ENCODE results near the gene AMPH. TPM values are rescaled to one million over a fixed set of nuclear protein-coding genes. Genes with fewer than 3 reads are reported as not detected.

Gene AMPH
- total RNA-seq, 6 experiments from 2014 or later, result 4.5 to 6.2 (median 5.8) TPM

DNA sequence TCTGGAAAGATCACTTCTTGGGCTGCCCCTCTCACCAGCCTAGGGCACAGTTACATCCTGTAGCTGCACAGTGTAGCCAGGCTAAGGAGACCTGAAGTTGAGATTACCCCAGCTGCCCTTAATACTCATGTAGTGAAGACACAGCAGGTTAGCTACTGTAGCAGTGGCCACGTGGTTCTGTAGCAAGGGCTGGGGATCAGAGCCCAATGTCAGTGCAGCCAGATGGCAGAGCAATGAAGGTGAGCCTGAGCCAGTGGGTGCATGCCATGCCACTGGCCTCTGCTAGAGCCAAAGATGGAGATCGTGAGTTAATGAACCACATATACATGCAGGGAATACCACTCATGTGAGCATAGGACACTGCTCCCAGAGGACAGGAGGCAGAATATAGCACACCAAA, 15.5 kb downstream of the AMPH start:
- no peaks in the 10 kb centered on the region; the same call in none of the 2 replicates for H3K27me3 Mint-ChIP-seq (ENCODE audit: insufficient read depth)
- no peak overlapping the region for H3K4me3 Mint-ChIP-seq
- DNase-seq, result no peak
- H3K4me1 Mint-ChIP-seq (ENCODE audit: low read depth), result no peaks in the 10 kb centered on the region
- H3K9me3 Mint-ChIP-seq, result no peaks in the 10 kb centered on the region
- no peaks in the 10 kb centered on the region for H3K36me3 Mint-ChIP-seq (ENCODE audit: low read depth)
- TF ChIP-seq, protein P1, sequence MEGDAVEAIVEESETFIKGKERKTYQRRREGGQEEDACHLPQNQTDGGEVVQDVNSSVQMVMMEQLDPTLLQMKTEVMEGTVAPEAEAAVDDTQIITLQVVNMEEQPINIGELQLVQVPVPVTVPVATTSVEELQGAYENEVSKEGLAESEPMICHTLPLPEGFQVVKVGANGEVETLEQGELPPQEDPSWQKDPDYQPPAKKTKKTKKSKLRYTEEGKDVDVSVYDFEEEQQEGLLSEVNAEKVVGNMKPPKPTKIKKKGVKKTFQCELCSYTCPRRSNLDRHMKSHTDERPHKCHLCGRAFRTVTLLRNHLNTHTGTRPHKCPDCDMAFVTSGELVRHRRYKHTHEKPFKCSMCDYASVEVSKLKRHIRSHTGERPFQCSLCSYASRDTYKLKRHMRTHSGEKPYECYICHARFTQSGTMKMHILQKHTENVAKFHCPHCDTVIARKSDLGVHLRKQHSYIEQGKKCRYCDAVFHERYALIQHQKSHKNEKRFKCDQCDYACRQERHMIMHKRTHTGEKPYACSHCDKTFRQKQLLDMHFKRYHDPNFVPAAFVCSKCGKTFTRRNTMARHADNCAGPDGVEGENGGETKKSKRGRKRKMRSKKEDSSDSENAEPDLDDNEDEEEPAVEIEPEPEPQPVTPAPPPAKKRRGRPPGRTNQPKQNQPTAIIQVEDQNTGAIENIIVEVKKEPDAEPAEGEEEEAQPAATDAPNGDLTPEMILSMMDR (IDR thresholded peaks at IDR 0.05), result no peak
- no peak overlapping the region for H3K27ac Mint-ChIP-seq

- no peaks in the 10 kb centered on the region; the same call in 1 of the 2 replicates for H3K27me3 Mint-ChIP-seq (ENCODE audit: insufficient read depth)
- TF ChIP-seq, protein P1 (IDR thresholded peaks at IDR 0.05), result no peak
- no peak overlapping the region for H3K27ac Mint-ChIP-seq
- no peaks in the 10 kb centered on the region for H3K36me3 Mint-ChIP-seq (ENCODE audit: low read depth)
- no peak for DNase-seq
- H3K4me3 Mint-ChIP-seq, result no peak overlapping the region
- H3K4me1 Mint-ChIP-seq (ENCODE audit: low read depth), result no peaks in the 10 kb centered on the region
- no peaks in the 10 kb centered on the region for H3K9me3 Mint-ChIP-seq
These were observed 23.7 kb downstream of the AMPH start for GRCh38 chr7:38607466-38607865.

GRCh38 chr7:38600741-38601140, 30.4 kb downstream of the AMPH start:
- no peak overlapping the region for H3K27ac Mint-ChIP-seq
- TF ChIP-seq, protein P1 (IDR thresholded peaks at IDR 0.05), result no peak
- no peaks in the 10 kb centered on the region for H3K27me3 Mint-ChIP-seq (ENCODE audit: insufficient read depth)
- H3K9me3 Mint-ChIP-seq, result no peaks in the 10 kb centered on the region
- H3K4me1 Mint-ChIP-seq (ENCODE audit: low read depth), result no peaks in the 10 kb centered on the region
- H3K4me3 Mint-ChIP-seq, result no peak overlapping the region
- no peaks in the 10 kb centered on the region for H3K36me3 Mint-ChIP-seq (ENCODE audit: low read depth)
- no peak for DNase-seq

DNA sequence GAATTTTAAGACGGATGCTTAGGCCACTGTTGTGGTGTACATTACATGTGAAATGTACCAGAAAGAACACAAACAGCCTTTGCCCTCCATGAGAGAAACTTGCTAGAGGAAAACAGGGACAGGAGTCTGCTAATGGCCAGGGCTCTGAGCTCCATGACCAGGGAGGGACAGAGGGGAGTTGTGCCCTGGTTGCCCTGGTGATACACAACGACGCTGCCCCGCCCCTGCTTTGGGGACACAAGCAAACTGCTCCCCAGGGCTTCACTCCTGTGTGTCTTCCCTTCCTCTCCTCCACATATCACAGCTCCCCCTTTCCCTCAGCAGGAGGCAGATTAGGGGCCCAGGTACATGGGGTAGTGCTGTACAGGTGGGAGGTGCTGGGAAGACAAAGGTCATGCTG, 36.2 kb downstream of the AMPH start:
- no peaks in the 10 kb centered on the region for H3K27me3 Mint-ChIP-seq (ENCODE audit: insufficient read depth)
- DNase-seq, result no peak
- H3K36me3 Mint-ChIP-seq (ENCODE audit: low read depth), result no peaks in the 10 kb centered on the region
- peaks cover 5% of the 10 kb centered on the region for H3K9me3 Mint-ChIP-seq
- TF ChIP-seq, protein P1 (IDR thresholded peaks at IDR 0.05), result no peak
- no peak overlapping the region for H3K27ac Mint-ChIP-seq
- no peak overlapping the region for H3K4me3 Mint-ChIP-seq
- no peaks in the 10 kb centered on the region for H3K4me1 Mint-ChIP-seq (ENCODE audit: low read depth)

DNA sequence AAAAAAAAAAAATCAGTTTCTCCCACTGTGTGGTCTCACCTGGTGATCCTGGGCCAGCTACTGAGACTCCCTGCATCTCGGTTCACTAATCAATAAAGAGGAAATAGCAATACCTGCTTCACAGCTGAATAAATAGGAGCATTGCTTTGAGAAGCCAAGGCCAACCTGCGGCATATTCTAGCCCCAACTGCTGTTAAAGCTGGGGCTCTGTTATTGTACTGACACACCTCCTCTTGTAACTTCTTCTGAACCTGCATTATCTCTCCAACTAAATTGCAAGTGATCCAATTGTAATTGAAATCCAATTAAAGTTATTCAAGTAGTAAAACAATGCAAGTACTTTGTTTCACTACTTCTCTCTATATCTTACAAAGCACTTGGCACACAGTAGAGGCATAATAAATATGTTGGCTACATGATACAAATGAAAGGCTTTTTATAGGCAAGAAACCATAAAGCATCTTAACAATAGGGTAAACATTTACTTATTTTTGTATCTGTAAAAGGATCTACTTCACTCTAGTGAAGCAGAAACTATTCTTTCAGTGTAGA, 38.4 kb downstream of the AMPH start:
- Mint-ChIP-seq H3K4me1 (ENCODE audit: low read depth) (no peaks in the 10 kb centered on the region), H3K36me3 (ENCODE audit: low read depth) (no peaks in the 10 kb centered on the region), H3K27me3 (ENCODE audit: insufficient read depth) (no peaks in the 10 kb centered on the region), H3K9me3 (peaks cover 5% of the 10 kb centered on the region), H3K4me3 (no peak overlapping the region), H3K27ac (no peak overlapping the region)
- no peak for DNase-seq
- TF ChIP-seq, protein P1 (IDR thresholded peaks at IDR 0.05), result no peak

Measured in HFFc6 (cell line).